Left forelimb (tissue), 1 donor: ENCODE results near the gene MEGF11.

Experiments used
- DNase-seq: peaks from one replicate; pipeline ENCODE4 v3.0.0-alpha.2; 2018; ENCODE audit warnings: low spot score

MEGF11 gene

GRCh38 chr15:66057089-66057488, 196.5 kb downstream of the MEGF11 start:
- no peak for DNase-seq

- DNase-seq: no peak
Observed at GRCh38 chr15:66053991-66054390, 199.6 kb downstream of the MEGF11 start.

- DNase-seq: no peak
Observed at GRCh38 chr15:66051833-66052232, 201.7 kb downstream of the MEGF11 start.

- no peak for DNase-seq
Observed at GRCh38 chr15:66050264-66050663, 203.3 kb downstream of the MEGF11 start.

GRCh38 chr15:66049353-66049752, 204.2 kb downstream of the MEGF11 start:
- DNase-seq: no peak

GRCh38 chr15:66047321-66048024, 206.1 kb downstream of the MEGF11 start:
- no peak for DNase-seq

- DNase-seq: no peak
Observed at GRCh38 chr15:66046751-66047150, 206.8 kb downstream of the MEGF11 start.

GRCh38 chr15:66046326-66046725, 207.2 kb downstream of the MEGF11 start:
- DNase-seq: no peak

- no peak for DNase-seq
Observed at GRCh38 chr15:66045542-66045941, 208.0 kb downstream of the MEGF11 start.

GRCh38 chr15:66044837-66045236, 208.7 kb downstream of the MEGF11 start:
- DNase-seq: no peak

GRCh38 chr15:66043264-66043663, 210.3 kb downstream of the MEGF11 start:
- DNase-seq: no peak

- no peak for DNase-seq
Observed at GRCh38 chr15:66042624-66043023, 210.9 kb downstream of the MEGF11 start.

- no peak for DNase-seq
Observed at GRCh38 chr15:66041276-66041675, 212.3 kb downstream of the MEGF11 start.

- no peak for DNase-seq
Observed at GRCh38 chr15:66040211-66040892, 213.2 kb downstream of the MEGF11 start.

GRCh38 chr15:66039117-66039871, 214.3 kb downstream of the MEGF11 start:
- no peak for DNase-seq

- DNase-seq: no peak
Observed at GRCh38 chr15:66038387-66039116, 215.0 kb downstream of the MEGF11 start.

- DNase-seq: no peak
Observed at GRCh38 chr15:66036859-66037258, 216.7 kb downstream of the MEGF11 start.

GRCh38 chr15:66035901-66036300, 217.6 kb downstream of the MEGF11 start:
- no peak for DNase-seq

GRCh38 chr15:66033143-66033542, 220.4 kb downstream of the MEGF11 start:
- no peak for DNase-seq

GRCh38 chr15:66032006-66032405, 221.5 kb downstream of the MEGF11 start:
- no peak for DNase-seq

GRCh38 chr15:66030650-66031049, 222.9 kb downstream of the MEGF11 start:
- DNase-seq: no peak

GRCh38 chr15:66029650-66030049, 223.9 kb downstream of the MEGF11 start:
- no peak for DNase-seq
